Colonic mucosa (tissue), 4 donors: ENCODE results near the gene CAPN5. TPM values are rescaled to one million over a fixed set of nuclear protein-coding genes. Genes with fewer than 3 reads are reported as not detected.

Source experiments
- DNase-seq: peaks from one replicate; pipeline ENCODE4 v3.0.0-alpha.2; 2020
- H3K27ac ChIP-seq: fragments of 200-600 bp; one replicate; pipeline ENCODE4 v1.8.0; 2021
- H3K27me3 ChIP-seq: fragments of 200-600 bp; one replicate; pipeline ENCODE4 v1.8.0; 2021
- H3K36me3 ChIP-seq: fragments of 200-600 bp; one replicate; pipeline ENCODE4 v1.8.0; 2021
- H3K4me1 ChIP-seq: fragments of 200-600 bp; one replicate; pipeline ENCODE4 v1.8.0; 2021; ENCODE audit warnings: mild to moderate bottlenecking
- H3K4me3 ChIP-seq: fragments of 200-600 bp; one replicate; pipeline ENCODE4 v1.8.0; 2021
- H3K9ac ChIP-seq, 2 donors: one replicate each; pipeline ENCODE4 v1.7.0; 2013; ENCODE audit warnings: control low read depth in 2 of 2, low read depth in 2 of 2, low read length in 2 of 2
- H3K9me3 ChIP-seq: fragments of 200-600 bp; one replicate; pipeline ENCODE4 v1.8.0; 2021
- CTCF ChIP-seq: fragments of 200-600 bp; IDR thresholded peaks from one replicate; pipeline ENCODE4 v1.8.0; 2022; ENCODE audit warnings: antibody characterized with exemption, mild to moderate bottlenecking
- intact Hi-C: fragments of 100-400 bp; cut with DNase I; formaldehyde crosslinking; loops from one replicate; pipeline ENCODE4 v1.14.1; 2022
- total RNA-seq, 2 donors: library from RNA; stranded (reverse); fragmentation: NEBNext Ultra II Directional in 1 of 2; extraction: Animal tissue kit (Norgen Biotek cat#: 25700) in 1 of 2; gene quantifications; one replicate each; pipeline ENCODE4 v1.2.1, GENCODE V29; 2021
- donor health status: healthy.
- donor health status: DM: no; HTN: no; CAD: no.
- donor health status: DM: no; HTN: no; CAD: no.

CAPN5 gene
- total RNA-seq, 2 donors from 2014 or later: 258 to 267 TPM

GRCh38 chr11:77123591-77123990 is 56.8 kb downstream of the CAPN5 start:
- intact Hi-C loops: no loop called here
- Histone ChIP-seq H3K4me1 (peaks cover 8% of the 10 kb centered on the region), H3K36me3 (peaks cover 21% of the 10 kb centered on the region), H3K27ac (no peak overlapping the region), H3K9me3 (no peaks in the 10 kb centered on the region), H3K4me3 (no peak overlapping the region), H3K9ac (no peak overlapping the region), H3K27me3 (no peaks in the 10 kb centered on the region)
- DNase-seq: no peak
- no peak for TF ChIP-seq CTCF

- no peak for TF ChIP-seq CTCF
- intact Hi-C loops: no loop called here
Measured at GRCh38 chr11:77124041-77124440, 57.3 kb downstream of the CAPN5 start.

GRCh38 chr11:77124488-77124887 is 57.7 kb downstream of the CAPN5 start:
- peaks cover 20% of the 10 kb centered on the region for H3K36me3 ChIP-seq
- intact Hi-C loops: no loop called here
- DNase-seq: no peak

More at GRCh38 chr11:77124041-77124440, 57.3 kb downstream of the CAPN5 start:
- Histone ChIP-seq H3K27ac (no peak overlapping the region), H3K36me3 (peaks cover 20% of the 10 kb centered on the region), H3K27me3 (no peaks in the 10 kb centered on the region), H3K9ac (no peak overlapping the region), H3K9me3 (no peaks in the 10 kb centered on the region), H3K4me1 (peaks cover 8% of the 10 kb centered on the region), H3K4me3 (no peak overlapping the region)
- DNase-seq: no peak

DNA sequence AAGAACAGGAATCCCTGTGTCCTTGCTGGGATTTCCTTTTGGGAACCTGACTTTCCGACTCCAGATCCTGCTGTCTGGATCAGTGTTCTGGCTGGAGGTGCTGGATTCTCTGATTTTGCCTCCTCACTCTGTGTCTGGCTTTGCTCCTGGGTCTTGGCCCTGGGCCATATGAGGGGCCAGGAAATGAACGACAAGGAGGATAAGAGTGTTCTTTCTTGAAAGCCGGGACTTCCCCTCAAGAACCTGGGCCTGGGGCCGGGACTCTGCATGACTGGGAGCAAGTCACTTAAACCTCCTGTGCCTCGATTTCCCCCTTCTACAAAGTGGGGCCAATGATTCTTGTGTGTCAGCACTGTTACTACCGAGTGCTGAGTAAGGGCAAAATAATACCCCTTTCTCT is 58.4 kb downstream of the CAPN5 start:
- TF ChIP-seq CTCF: no peak
- Histone ChIP-seq H3K36me3 (peaks cover 20% of the 10 kb centered on the region), H3K4me3 (no peak overlapping the region), H3K27me3 (no peaks in the 10 kb centered on the region), H3K4me1 (peaks cover 8% of the 10 kb centered on the region), H3K9me3 (no peaks in the 10 kb centered on the region), H3K9ac (no peak overlapping the region), H3K27ac (no peak overlapping the region)
- intact Hi-C loops: loop anchor here (5.0 kb wide), 1 partner anchor 427 kb away; no protein-coding TSS in a partner anchor
- no peak for DNase-seq

More at GRCh38 chr11:77124488-77124887, 57.7 kb downstream of the CAPN5 start:
- H3K27me3 ChIP-seq: no peaks in the 10 kb centered on the region
- no peaks in the 10 kb centered on the region for H3K9me3 ChIP-seq
- no peak for TF ChIP-seq CTCF
- H3K4me3 ChIP-seq: no peak overlapping the region
- no peak overlapping the region for H3K9ac ChIP-seq
- peaks cover 8% of the 10 kb centered on the region for H3K4me1 ChIP-seq
- no peak overlapping the region for H3K27ac ChIP-seq

DNA sequence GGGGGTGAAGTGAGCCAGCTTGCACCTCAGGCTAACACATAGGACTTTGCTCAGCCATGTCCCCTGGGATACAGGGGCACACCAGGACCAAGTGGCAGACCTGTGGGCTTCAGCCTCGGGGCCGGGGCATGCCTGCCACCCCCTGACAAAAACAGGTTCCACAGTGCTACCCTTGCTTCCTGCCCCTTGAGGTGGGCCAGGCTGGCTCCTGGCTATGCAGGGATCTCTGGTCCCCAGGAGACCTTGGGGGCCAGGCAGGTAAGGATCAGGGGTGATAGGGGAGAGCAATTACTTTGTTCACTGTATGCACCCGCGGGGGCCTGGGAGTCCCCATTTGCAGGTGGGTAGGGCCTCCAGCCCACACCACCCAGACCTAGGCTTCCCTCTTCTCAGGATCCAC is 58.9 kb downstream of the CAPN5 start:
- no peak for DNase-seq
- Histone ChIP-seq H3K4me1 (peaks cover 8% of the 10 kb centered on the region), H3K9me3 (no peaks in the 10 kb centered on the region), H3K27me3 (no peaks in the 10 kb centered on the region), H3K27ac (no peak overlapping the region), H3K36me3 (peaks cover 16% of the 10 kb centered on the region), H3K9ac (no peak overlapping the region), H3K4me3 (no peak overlapping the region)
- intact Hi-C loops: loop anchor here (2.0 to 5.0 kb wide), 2 partner anchors 63 to 427 kb away; no protein-coding TSS in a partner anchor
- TF ChIP-seq CTCF: no peak
